WTC11 (cell line): ENCODE measurements around the gene GCSH. TPM values are rescaled to one million over a fixed set of nuclear protein-coding genes. Genes with fewer than 3 reads are reported as not detected.

Experiments
- ATF1 ChIP-seq: sonication (generic); formaldehyde crosslinking; IDR thresholded peaks from 2 replicates; pipeline ENCODE4 v1.8.1; 2023; ENCODE audit warnings: mild to moderate bottlenecking, moderate library complexity, missing genetic modification reagents
- ATF2 ChIP-seq: sonication (generic); formaldehyde crosslinking; IDR thresholded peaks from 2 replicates; pipeline ENCODE4 v1.8.1; 2022; ENCODE audit warnings: low read depth, missing genetic modification reagents, borderline replicate concordance
- CBFB ChIP-seq: sonication (generic); formaldehyde crosslinking; IDR thresholded peaks from 2 replicates; pipeline ENCODE4 v1.8.1; 2022; ENCODE audit warnings: mild to moderate bottlenecking, low read depth, missing genetic modification reagents
- CTCF ChIP-seq: fragments of 200-600 bp; IDR thresholded peaks from 2 replicates; pipeline ENCODE4 v1.8.0; 2022; ENCODE audit warnings: antibody characterized with exemption
- ELF4 ChIP-seq: sonication (generic); formaldehyde crosslinking; IDR thresholded peaks from 2 replicates; pipeline ENCODE4 v1.8.1; 2022; ENCODE audit warnings: low read depth, mild to moderate bottlenecking, moderate library complexity, missing genetic modification reagents
- EMX1 ChIP-seq: fragments of 250-450 bp; sonication (Bioruptor Pico); IDR thresholded peaks from 2 replicates; pipeline ENCODE4 v1.8.0; 2021; ENCODE audit warnings: mild to moderate bottlenecking
- ESRRA ChIP-seq: sonication (generic); formaldehyde crosslinking; IDR thresholded peaks from 2 replicates; pipeline ENCODE4 v1.8.1; 2022; ENCODE audit warnings: mild to moderate bottlenecking, missing genetic modification reagents, borderline replicate concordance
- FOXK1 ChIP-seq: sonication (generic); formaldehyde crosslinking; IDR thresholded peaks from 2 replicates; pipeline ENCODE4 v1.8.0; 2022; ENCODE audit warnings: mild to moderate bottlenecking, moderate library complexity, missing genetic modification reagents
- GABPB1 ChIP-seq: sonication (generic); formaldehyde crosslinking; IDR thresholded peaks from 2 replicates; pipeline ENCODE4 v1.8.1; 2023; ENCODE audit warnings: mild to moderate bottlenecking, missing genetic modification reagents
- GTF2I ChIP-seq: fragments of 250-450 bp; sonication (Bioruptor Pico); conservative IDR thresholded peaks from 2 replicates; pipeline ENCODE4 v1.4.0; 2021; ENCODE audit warnings: mild to moderate bottlenecking
- HMGA2 ChIP-seq: fragments of 250-450 bp; sonication (Bioruptor Pico); IDR thresholded peaks from 2 replicates; pipeline ENCODE4 v1.4.0; 2021; ENCODE audit warnings: mild to moderate bottlenecking, moderate library complexity
- HMGXB4 ChIP-seq: sonication (generic); formaldehyde crosslinking; IDR thresholded peaks from 2 replicates; pipeline ENCODE4 v1.8.1; 2023; ENCODE audit warnings: mild to moderate bottlenecking, moderate library complexity, missing genetic modification reagents
- IRF1 ChIP-seq: sonication (generic); formaldehyde crosslinking; IDR thresholded peaks from 2 replicates; pipeline ENCODE4 v1.8.0; 2023; ENCODE audit warnings: missing genetic modification reagents
- IRF2 ChIP-seq: sonication (generic); formaldehyde crosslinking; IDR thresholded peaks from 2 replicates; pipeline ENCODE4 v1.8.0; 2022; ENCODE audit warnings: low read depth, missing genetic modification reagents, borderline replicate concordance
- MLX ChIP-seq: sonication (generic); formaldehyde crosslinking; IDR thresholded peaks from 2 replicates; pipeline ENCODE4 v1.8.1; 2023; ENCODE audit warnings: mild to moderate bottlenecking, missing genetic modification reagents, moderate library complexity
- NFYB ChIP-seq: sonication (generic); formaldehyde crosslinking; conservative IDR thresholded peaks from 2 replicates; pipeline ENCODE4 v1.8.0; 2022; ENCODE audit warnings: low read depth, missing genetic modification reagents
- PRDM15 ChIP-seq: sonication (generic); formaldehyde crosslinking; IDR thresholded peaks from 2 replicates; pipeline ENCODE4 v1.8.0; 2022; ENCODE audit warnings: missing genetic modification reagents
- TCF7 ChIP-seq: sonication (generic); formaldehyde crosslinking; IDR thresholded peaks from 2 replicates; pipeline ENCODE4 v1.8.0; 2022; ENCODE audit warnings: mild to moderate bottlenecking, low read depth, missing genetic modification reagents, moderate library complexity
- TEAD4 ChIP-seq: sonication (generic); formaldehyde crosslinking; IDR thresholded peaks from 2 replicates; pipeline ENCODE4 v1.8.0; 2022; ENCODE audit warnings: mild to moderate bottlenecking, missing genetic modification reagents
- TP53 ChIP-seq: sonication (generic); formaldehyde crosslinking; IDR thresholded peaks from 2 replicates; pipeline ENCODE4 v1.8.1; 2023; ENCODE audit warnings: mild to moderate bottlenecking, missing genetic modification reagents
- ZBTB21 ChIP-seq: sonication (generic); formaldehyde crosslinking; IDR thresholded peaks from 2 replicates; pipeline ENCODE4 v1.8.1; 2023; ENCODE audit warnings: mild to moderate bottlenecking, missing genetic modification reagents, borderline replicate concordance
- ZMAT4 ChIP-seq: fragments of 250-450 bp; sonication (Bioruptor Pico); IDR thresholded peaks from 2 replicates; pipeline ENCODE4 v1.9.0; 2021; ENCODE audit warnings: mild to moderate bottlenecking
- ZNF317 ChIP-seq: sonication (generic); formaldehyde crosslinking; IDR thresholded peaks from 2 replicates; pipeline ENCODE4 v1.8.1; 2023; ENCODE audit warnings: low read depth, mild to moderate bottlenecking, moderate library complexity, missing genetic modification reagents, borderline replicate concordance
- ZNF512 ChIP-seq: sonication (generic); formaldehyde crosslinking; IDR thresholded peaks from 2 replicates; pipeline ENCODE4 v1.8.1; 2022; ENCODE audit warnings: missing genetic modification reagents, borderline replicate concordance
- ZSCAN18 ChIP-seq: fragments of 250-450 bp; sonication (Bioruptor Pico); IDR thresholded peaks from 2 replicates; pipeline ENCODE4 v2.1.2; 2022; ENCODE audit warnings: mild to moderate bottlenecking, moderate library complexity
- total RNA-seq: library from RNA; stranded (reverse); gene quantifications from 3 replicates; pipeline ENCODE4 v1.2.3, GENCODE V29; 2021

Gene GCSH
- total RNA-seq, 1 experiment from 2014 or later, result 95.9 TPM

- TF ChIP-seq TP53 (CRISPR knock-in tag), result no peak
- no peak for TF ChIP-seq IRF2 (CRISPR knock-in tag)
- TF ChIP-seq ESRRA (CRISPR knock-in tag), result peak; percentile 73; the same call in 1 of the 2 replicates
- TF ChIP-seq ELF4, result no peak
- peak; percentile 86 for TF ChIP-seq FOXK1 (CRISPR knock-in tag)
- TF ChIP-seq ZSCAN18, result no peak
- no peak for TF ChIP-seq NFYB (CRISPR knock-in tag)
- no peak for TF ChIP-seq ATF2 (CRISPR knock-in tag)
- no peak for TF ChIP-seq TCF7 (CRISPR knock-in tag)
- TF ChIP-seq CBFB, result no peak
- no peak for TF ChIP-seq GTF2I (CRISPR knock-in tag)
- no peak for TF ChIP-seq EMX1 (CRISPR knock-in tag)
- no peak for TF ChIP-seq TEAD4 (CRISPR knock-in tag)
- TF ChIP-seq ZNF512, result no peak
- TF ChIP-seq GABPB1, result peak; percentile 87
- 0 out of 2 replicates have a peak, but pooled peaks have one; percentile 60 for TF ChIP-seq IRF1 (CRISPR knock-in tag)
- no peak for TF ChIP-seq ATF1 (CRISPR knock-in tag)
- no peak for TF ChIP-seq MLX (CRISPR knock-in tag)
- no peak for TF ChIP-seq HMGA2 (CRISPR knock-in tag)
- TF ChIP-seq CTCF, result no peak
- no peak for TF ChIP-seq ZNF317 (CRISPR knock-in tag)
- no peak for TF ChIP-seq PRDM15 (CRISPR knock-in tag)
- TF ChIP-seq HMGXB4, result no peak
- TF ChIP-seq ZMAT4 (CRISPR knock-in tag), result no peak
- TF ChIP-seq ZBTB21, result no peak
Measured at GRCh38 chr16:81077076-81077940, 18.9 kb downstream of the GCSH start, which contains the start of gene C16orf46 (continued).
